GM12878 (cell line): Measurements from ENCODE around the gene TMEM186.

Source experiments
- CBX5 ChIP-seq: sonication (generic); IDR thresholded peaks from 2 replicates; pipeline ENCODE4 v1.6.1; 2016; ENCODE audit warnings: low read depth, moderate library complexity, mild to moderate bottlenecking, inconsistent platforms
- CREB1 ChIP-seq: IDR thresholded peaks from 2 replicates; pipeline ENCODE4 v1.6.1; 2012; ENCODE audit warnings: low read depth, mild to moderate bottlenecking, inconsistent platforms
- CTCF ChIP-seq, 3 experiments: IDR thresholded peaks in 2 of 3; conservative IDR thresholded peaks in 1 of 3; 2 replicates each; pipeline ENCODE4 v1.5.1; 2011; ENCODE audit warnings: low read depth in 3 of 3, low read length in 3 of 3, mild to moderate bottlenecking in 3 of 3, control low read depth in 2 of 3, moderate library complexity in 2 of 3, inconsistent platforms in 1 of 3, mixed read lengths in 1 of 3; ENCODE audit not compliant: control insufficient read depth in 2 of 3, insufficient read depth in 1 of 3; ENCODE audit errors: extremely low read depth in 1 of 3
- EZH2 ChIP-seq: IDR thresholded peaks from 2 replicates; pipeline ENCODE4 v1.6.1; 2012; ENCODE audit warnings: low read depth, mild to moderate bottlenecking, control low read depth, inconsistent platforms, low read length, borderline replicate concordance; ENCODE audit not compliant: control insufficient read depth
- MXI1 ChIP-seq: fragments of 150-350 bp; IDR thresholded peaks from 2 replicates; pipeline ENCODE4 v1.6.1; 2011; ENCODE audit warnings: low read depth, mild to moderate bottlenecking, inconsistent platforms, low read length, improper control_type of control experiment
- REST ChIP-seq: IDR thresholded peaks from 2 replicates; pipeline ENCODE4 v1.6.1; 2012; ENCODE audit warnings: mild to moderate bottlenecking, low read depth, low read length
- SIN3A ChIP-seq: IDR thresholded peaks from 2 replicates; pipeline ENCODE4 v1.6.1; 2012; ENCODE audit warnings: low read depth, low read length, improper control_type of control experiment
- YY1 ChIP-seq: IDR thresholded peaks from 2 replicates; pipeline ENCODE4 v1.6.1; 2011; ENCODE audit warnings: low read depth, mild to moderate bottlenecking, low read length

GRCh38 chr16:8795091-8795490, 2.3 kb downstream of the TMEM186 start:
- TF ChIP-seq CBX5 = no peak
- no peak for TF ChIP-seq MXI1
- no peak for TF ChIP-seq CREB1
- no peak for TF ChIP-seq REST
- TF ChIP-seq SIN3A = no peak
- no peak for TF ChIP-seq EZH2
- TF ChIP-seq YY1 = no peak
- no peak for TF ChIP-seq CTCF (IDR thresholded peaks at IDR 0.05 in 2 of 3, conservative IDR thresholded peaks at IDR 0.05 in 1 of 3; ENCODE audit: control insufficient read depth in 2 of 3, extremely low read depth in 1 of 3, insufficient read depth in 1 of 3, low read depth in 3 of 3, low read length in 3 of 3)
